NB4 (cell line): ENCODE results near the gene CLEC10A.

Experiments
- DNase-seq: peaks from one replicate; pipeline ENCODE4 v3.0.0; 2010; ENCODE audit warnings: low read depth
- H3K4me3 ChIP-seq: one replicate; pipeline ENCODE4 v1.5.1; 2011; ENCODE audit warnings: mild to moderate bottlenecking, low read depth, low read length, moderate library complexity
- CTCF ChIP-seq: IDR thresholded peaks from one replicate; pipeline ENCODE4 v1.5.1; 2012; ENCODE audit warnings: low read depth, low read length
- MAX ChIP-seq: IDR thresholded peaks from 2 replicates; pipeline ENCODE4 v1.6.1; 2011; ENCODE audit warnings: low read depth, low read length
- MYC ChIP-seq: IDR thresholded peaks from 2 replicates; pipeline ENCODE4 v1.6.1; 2011; ENCODE audit warnings: low read depth, low read length
- POLR2A ChIP-seq: IDR thresholded peaks from 2 replicates; pipeline ENCODE4 v1.6.1; 2011; ENCODE audit warnings: mild to moderate bottlenecking; ENCODE audit not compliant: insufficient read length; ENCODE audit errors: extremely low read depth

Gene CLEC10A

GRCh38 chr17:7042501-7043181 is 37.4 kb downstream of the CLEC10A start:
- DNase-seq, result no peak
- no peak overlapping the region for H3K4me3 ChIP-seq
- no peak for TF ChIP-seq POLR2A
- TF ChIP-seq MYC, result no peak
- TF ChIP-seq MAX, result no peak
- TF ChIP-seq CTCF, result no peak

GRCh38 chr17:7041607-7042500 is 38.2 kb downstream of the CLEC10A start:
- DNase-seq, result no peak
- H3K4me3 ChIP-seq, result no peak overlapping the region
- TF ChIP-seq POLR2A (no peak), MAX (no peak), CTCF (no peak), MYC (no peak)

GRCh38 chr17:7039832-7040231 is 40.2 kb downstream of the CLEC10A start:
- H3K4me3 ChIP-seq, result no peak overlapping the region
- TF ChIP-seq CTCF (no peak), POLR2A (no peak), MYC (no peak), MAX (no peak)
- no peak for DNase-seq

DNA sequence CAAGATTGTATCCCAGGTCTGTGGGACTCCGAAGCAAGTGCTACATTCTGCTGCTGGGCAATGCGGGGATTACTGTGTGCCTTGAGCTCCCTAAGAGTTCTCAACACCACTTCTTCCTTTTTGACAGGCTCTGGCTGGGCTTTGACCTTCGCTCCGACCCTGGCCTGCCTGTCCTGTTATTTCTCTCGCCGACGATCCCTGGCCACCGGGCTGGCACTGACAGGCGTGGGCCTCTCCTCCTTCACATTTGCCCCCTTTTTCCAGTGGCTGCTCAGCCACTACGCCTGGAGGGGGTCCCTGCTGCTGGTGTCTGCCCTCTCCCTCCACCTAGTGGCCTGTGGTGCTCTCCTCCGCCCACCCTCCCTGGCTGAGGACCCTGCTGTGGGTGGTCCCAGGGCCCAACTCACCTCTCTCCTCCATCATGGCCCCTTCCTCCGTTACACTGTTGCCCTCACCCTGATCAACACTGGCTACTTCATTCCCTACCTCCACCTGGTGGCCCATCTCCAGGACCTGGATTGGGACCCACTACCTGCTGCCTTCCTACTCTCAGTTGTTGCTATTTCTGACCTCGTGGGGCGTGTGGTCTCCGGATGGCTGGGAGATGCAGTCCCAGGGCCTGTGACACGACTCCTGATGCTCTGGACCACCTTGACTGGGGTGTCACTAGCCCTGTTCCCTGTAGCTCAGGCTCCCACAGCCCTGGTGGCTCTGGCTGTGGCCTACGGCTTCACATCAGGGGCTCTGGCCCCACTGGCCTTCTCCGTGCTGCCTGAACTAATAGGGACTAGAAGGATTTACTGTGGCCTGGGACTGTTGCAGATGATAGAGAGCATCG is 41.8 kb downstream of the CLEC10A start:
- no peak overlapping the region for H3K4me3 ChIP-seq
- TF ChIP-seq MAX (no peak), CTCF (no peak), MYC (no peak), POLR2A (no peak)
- no peak for DNase-seq

DNA sequence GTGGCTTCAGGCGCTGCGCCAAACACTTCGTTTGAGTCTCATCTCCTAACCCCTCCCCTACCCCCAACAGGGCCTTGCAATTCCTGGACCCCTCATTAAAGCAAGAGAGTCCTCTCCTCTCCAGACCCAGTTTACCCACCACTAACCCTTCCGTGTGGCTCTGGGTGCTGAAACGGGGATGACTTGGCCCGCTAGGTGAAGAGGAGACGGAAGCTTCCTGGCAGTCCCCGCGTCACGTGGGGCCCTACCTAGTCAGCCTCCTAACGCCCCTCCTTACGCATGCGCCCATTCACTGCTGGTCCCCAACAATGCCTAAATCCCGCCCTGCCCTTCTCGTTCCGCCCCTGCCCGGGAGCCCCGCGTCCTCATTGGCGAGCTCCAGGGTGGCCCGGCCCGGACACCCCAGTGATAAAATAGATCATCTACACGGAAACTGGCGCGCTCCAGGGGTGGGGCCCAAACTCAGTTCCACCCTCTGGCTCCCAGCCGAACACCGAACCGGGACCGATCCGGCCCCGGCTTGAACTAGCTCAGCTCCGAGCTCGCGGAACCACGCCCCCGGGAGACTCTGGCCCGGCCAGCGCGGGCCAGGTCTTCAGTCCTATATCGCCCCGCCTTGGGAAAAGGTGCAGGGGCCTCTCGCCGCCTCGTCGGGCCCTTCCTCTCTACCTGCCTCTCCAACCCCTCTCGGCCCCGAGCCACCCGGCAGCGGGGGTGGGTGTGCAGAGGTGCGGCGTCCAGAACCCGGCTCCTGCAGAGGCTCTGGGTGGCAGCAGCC is 44.3 kb downstream of the CLEC10A start, which contains the start of gene SLC16A13:
SLC16A13 (plus strand) TSS at position 425 of the 778 bp plus-strand sequence. CDS start 368 bp downstream, outside the sequence.
- peak; percentile 94 for DNase-seq
- peak within 1 kb of the TSS; percentile 81 for H3K4me3 ChIP-seq
- peak; percentile 85 for TF ChIP-seq POLR2A
- TF ChIP-seq MAX, result peak; percentile 93
- no peak for TF ChIP-seq CTCF
